ENCODE results near the gene LPP. TPM values are rescaled to one million over a fixed set of nuclear protein-coding genes. Genes with fewer than 3 reads are reported as not detected.

The LPP gene
- total and polyA plus RNA-seq, 2 of the 13 experiments (the other 11 are each of a cell fraction or from before 2014, with no cell fraction given): 19.2 to 29.9 TPM

GRCh38 chr3:188294823-188295487 lies 141.0 kb downstream of the LPP start (continued):
- TF ChIP-seq ZNF513 (CRISPR knock-in tag; conservative IDR thresholded peaks at IDR 0.05) (no peak), PRMT3 (CRISPR knock-in tag; IDR thresholded peaks at IDR 0.05; ENCODE audit: borderline replicate concordance, low read depth) (no peak), GATA4 (IDR thresholded peaks at IDR 0.05; ENCODE audit: borderline replicate concordance, low read depth) (peak; percentile 89; the same call in 1 of the 2 replicates), ZNF121 (CRISPR knock-in tag; IDR thresholded peaks at IDR 0.05) (no peak), ZZZ3 (CRISPR knock-in tag; IDR thresholded peaks at IDR 0.05; ENCODE audit: borderline replicate concordance) (no peak), SYNCRIP (IDR thresholded peaks at IDR 0.05; ENCODE audit: insufficient read depth, low read depth, low read length) (no peak), ZSCAN29 (CRISPR knock-in tag; conservative IDR thresholded peaks at IDR 0.05) (peak; percentile 97), ZKSCAN8 (CRISPR knock-in tag; IDR thresholded peaks at IDR 0.05; ENCODE audit: borderline replicate concordance) (no peak; the same call in none of the 2 replicates), NR0B2 (CRISPR knock-in tag; IDR thresholded peaks at IDR 0.05) (no peak), FOXM1 (CRISPR knock-in tag; IDR thresholded peaks at IDR 0.05) (no peak), ZNF614 (CRISPR knock-in tag; IDR thresholded peaks at IDR 0.05; ENCODE audit: borderline replicate concordance) (peak; percentile 87), ELF1 (CRISPR knock-in tag; IDR thresholded peaks at IDR 0.05) (peak; percentile 19; the same call in 1 of the 2 replicates), SNAPC2 (CRISPR knock-in tag; IDR thresholded peaks at IDR 0.05) (no peak), ZBTB26 (CRISPR knock-in tag; IDR thresholded peaks at IDR 0.05; ENCODE audit: borderline replicate concordance) (peak; percentile 62), TCF12 (IDR thresholded peaks at IDR 0.05) (no peak), TCF12 (CRISPR knock-in tag; IDR thresholded peaks at IDR 0.05) (peak; percentile 75; the same call in 1 of the 2 replicates), AKAP8 (CRISPR knock-in tag; IDR thresholded peaks at IDR 0.05) (peak; percentile 70; the same call in 1 of the 2 replicates), ZFP1 (CRISPR knock-in tag; IDR thresholded peaks at IDR 0.05) (0 out of 2 replicates have a peak, but pooled peaks have one; percentile 66), MAFG (CRISPR knock-in tag; IDR thresholded peaks at IDR 0.05) (no peak), ZNF549 (CRISPR knock-in tag; IDR thresholded peaks at IDR 0.05) (no peak), ATF5 (CRISPR knock-in tag; IDR thresholded peaks at IDR 0.05; ENCODE audit: low read depth) (no peak), REL (CRISPR knock-in tag; conservative IDR thresholded peaks at IDR 0.05) (no peak), SNAPC5 (CRISPR knock-in tag; IDR thresholded peaks at IDR 0.05; ENCODE audit: borderline replicate concordance) (no peak), RAD51 (IDR thresholded peaks at IDR 0.05; ENCODE audit: borderline replicate concordance) (peak; percentile 38; the same call in 1 of the 2 replicates), ELF3 (CRISPR knock-in tag; IDR thresholded peaks at IDR 0.05) (peak; percentile 89), SP4 (CRISPR knock-in tag; IDR thresholded peaks at IDR 0.05) (no peak)
